GM12873 (cell line): ENCODE measurements around the gene GUCA1C.

ENCODE experiments used
- CTCF ChIP-seq: IDR thresholded peaks from 2 replicates; pipeline ENCODE4 v1.5.1; 2012; ENCODE audit warnings: low read depth, mild to moderate bottlenecking, moderate library complexity, low read length, control low read depth; ENCODE audit not compliant: insufficient read depth; ENCODE audit errors: missing control alignments

GUCA1C gene

DNA sequence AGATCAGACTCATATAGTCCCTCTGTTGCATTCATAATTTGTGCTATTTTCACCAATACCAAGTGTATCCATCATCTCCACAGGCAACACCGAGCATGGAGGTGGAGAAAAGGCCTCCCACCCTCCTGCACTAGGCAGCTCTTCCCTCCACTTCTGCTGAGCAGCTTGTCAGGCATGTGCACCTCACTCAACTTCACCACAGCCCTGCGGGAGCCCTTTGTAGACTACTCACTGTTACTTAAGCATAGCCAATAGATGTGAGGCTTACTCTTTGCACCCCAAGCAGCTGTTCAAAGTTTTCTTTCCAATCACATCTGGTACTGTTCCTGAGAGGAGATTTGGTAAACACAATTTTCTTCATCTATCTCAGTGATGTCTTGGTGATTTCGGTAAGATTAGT lies 16.9 kb upstream of the GUCA1C start:
- TF ChIP-seq CTCF: no peak

- TF ChIP-seq CTCF: no peak
These were observed 13.1 kb upstream of the GUCA1C start for GRCh38 chr3:108966773-108967172.

DNA sequence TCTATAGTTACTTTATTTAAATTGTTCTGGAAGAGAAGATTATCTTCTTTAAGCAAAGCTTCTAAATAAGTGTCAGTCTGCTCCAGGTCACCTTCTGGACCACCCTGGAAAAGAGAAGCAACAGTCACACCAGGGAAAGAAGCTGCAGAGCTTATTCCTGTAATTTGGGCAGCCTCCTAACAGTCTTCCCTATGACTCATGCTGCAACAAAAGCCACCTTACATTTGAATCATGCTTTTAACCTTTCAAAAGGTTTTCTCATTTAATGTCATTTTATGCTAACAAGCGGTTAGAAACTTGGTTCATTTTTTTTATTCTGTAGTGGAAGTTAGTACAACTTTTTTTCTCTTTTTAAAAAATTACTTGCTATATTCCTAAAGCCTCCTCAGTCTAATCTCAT lies 5.3 kb upstream of the GUCA1C start:
- TF ChIP-seq CTCF: no peak

- no peak for TF ChIP-seq CTCF
These were observed 469 bp downstream of the GUCA1C start for GRCh38 chr3:108953210-108953609.

GRCh38 chr3:108951820-108952501 lies 1.7 kb downstream of the GUCA1C start:
- no peak for TF ChIP-seq CTCF

DNA sequence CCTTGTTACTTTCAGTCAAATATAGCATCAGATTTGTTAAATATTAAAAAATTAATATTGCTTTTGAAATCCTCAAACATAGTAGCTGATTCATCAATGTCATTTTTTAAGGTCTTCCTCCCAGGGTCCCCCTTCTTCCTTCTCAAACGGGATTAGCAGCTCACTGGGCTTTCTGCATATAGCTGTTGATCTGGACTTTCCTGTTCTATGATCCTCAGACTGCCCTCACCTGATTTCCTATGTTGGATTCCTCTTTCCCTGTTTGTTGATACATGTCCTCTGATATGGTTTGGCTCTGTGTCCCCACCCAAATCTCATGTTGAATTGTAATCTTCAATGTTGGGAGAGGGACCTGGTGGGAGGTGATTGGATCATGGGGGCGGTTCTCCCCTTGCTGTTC lies 5.8 kb downstream of the GUCA1C start:
- no peak for TF ChIP-seq CTCF

DNA sequence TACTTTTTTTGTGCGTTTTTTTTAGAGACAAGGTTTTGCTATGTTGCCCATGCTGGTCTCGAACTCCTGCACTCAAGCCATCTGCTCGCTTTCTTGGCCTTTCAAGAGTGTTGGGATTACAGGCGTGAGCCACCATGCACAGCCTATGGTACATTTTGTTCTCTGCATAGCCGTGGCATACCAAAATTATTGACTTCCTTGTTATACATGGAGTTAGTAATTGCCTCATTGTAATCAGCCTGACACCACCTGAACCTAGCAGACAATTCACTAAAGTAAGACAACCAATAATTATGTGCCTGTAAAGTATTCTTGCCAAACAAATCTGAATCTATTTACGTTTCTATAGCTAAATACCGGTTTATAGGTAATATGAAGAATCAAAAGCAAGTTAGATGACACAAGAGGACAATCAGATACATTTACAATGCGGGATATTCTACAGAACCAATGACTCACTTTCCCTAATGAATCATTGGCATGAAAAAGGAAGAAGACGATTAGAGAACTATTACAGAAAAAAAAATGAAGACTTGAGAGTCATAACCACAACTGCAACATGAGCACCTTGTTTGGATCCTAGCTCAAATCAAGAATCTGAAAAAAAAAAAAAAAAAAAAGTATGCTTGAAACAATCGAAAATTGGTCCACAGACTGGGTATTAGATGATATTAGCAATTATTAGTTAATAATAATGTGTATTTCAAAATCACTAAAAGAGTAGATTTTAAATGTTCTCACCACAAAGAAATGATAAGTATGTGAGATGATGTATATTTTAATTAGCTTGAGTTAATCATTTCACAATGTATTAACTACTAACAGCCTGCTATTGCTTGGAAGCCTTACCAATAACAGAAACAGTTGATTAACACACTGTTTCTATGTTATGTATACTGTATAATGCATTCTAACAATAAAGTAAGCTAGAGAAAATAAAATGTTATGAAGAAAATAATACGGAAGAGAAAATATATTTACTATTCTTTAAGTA lies 7.1 kb downstream of the GUCA1C start:
- no peak for TF ChIP-seq CTCF
